KOPT-K1 (cell line): Measurements from ENCODE around the gene PRTFDC1.

Experiments used
- H3K27ac ChIP-seq: fragments of 200-600 bp; sonication (generic); 2 replicates; pipeline ENCODE4 v1.5.1; 2016; ENCODE audit warnings: antibody characterized with exemption, mild to moderate bottlenecking, low read depth, low read length; ENCODE audit not compliant: poor library complexity, severe bottlenecking
- H3K36me3 ChIP-seq: fragments of 200-600 bp; sonication (generic); 2 replicates; pipeline ENCODE4 v1.5.1; 2017; ENCODE audit warnings: antibody characterized with exemption, mild to moderate bottlenecking, low read length, moderate library complexity; ENCODE audit not compliant: insufficient read depth
- H3K9me3 ChIP-seq: fragments of 200-600 bp; sonication (generic); 2 replicates; pipeline ENCODE4 v1.5.1; 2017; ENCODE audit warnings: antibody characterized with exemption, low read length, mild to moderate bottlenecking; ENCODE audit not compliant: insufficient read depth, poor library complexity, severe bottlenecking

The PRTFDC1 gene

DNA sequence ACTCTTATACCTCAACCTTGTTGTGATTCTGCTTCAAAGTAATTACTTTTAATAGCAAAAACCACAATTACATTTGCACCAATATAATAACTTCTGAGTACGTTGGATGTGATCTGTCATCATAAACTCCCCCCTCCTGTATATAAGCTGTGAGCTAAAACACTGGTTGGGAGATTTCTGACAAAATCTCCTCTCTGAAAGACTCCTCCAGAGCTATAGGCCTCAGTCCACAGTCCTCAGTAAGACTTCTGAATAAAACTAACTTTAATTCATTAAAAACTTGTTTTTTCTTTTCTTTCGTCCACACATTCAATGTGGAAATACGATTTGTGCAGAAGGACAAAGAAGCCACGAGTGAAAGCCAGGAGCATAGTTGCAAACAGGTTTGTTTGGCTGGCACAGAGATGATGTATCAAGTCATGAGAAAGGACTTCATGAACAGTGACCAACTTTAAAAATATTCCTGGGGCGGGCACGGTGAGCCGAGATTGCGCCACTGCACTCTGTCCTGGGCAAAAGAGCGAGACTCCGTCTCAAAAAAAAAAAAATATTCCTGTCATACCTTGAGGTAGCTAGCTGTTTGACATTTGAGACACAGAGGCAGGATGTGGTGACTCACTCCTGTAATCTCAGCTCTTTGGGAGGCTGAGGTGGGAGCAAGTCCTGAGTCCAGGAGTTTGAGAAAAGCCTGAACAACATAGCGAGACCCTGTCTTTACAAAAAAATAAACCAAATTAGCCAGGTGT is 137.7 kb downstream of the PRTFDC1 start:
- H3K27ac ChIP-seq: no peak overlapping the region
- no peaks in the 10 kb centered on the region for H3K36me3 ChIP-seq
- no peaks in the 10 kb centered on the region for H3K9me3 ChIP-seq

DNA sequence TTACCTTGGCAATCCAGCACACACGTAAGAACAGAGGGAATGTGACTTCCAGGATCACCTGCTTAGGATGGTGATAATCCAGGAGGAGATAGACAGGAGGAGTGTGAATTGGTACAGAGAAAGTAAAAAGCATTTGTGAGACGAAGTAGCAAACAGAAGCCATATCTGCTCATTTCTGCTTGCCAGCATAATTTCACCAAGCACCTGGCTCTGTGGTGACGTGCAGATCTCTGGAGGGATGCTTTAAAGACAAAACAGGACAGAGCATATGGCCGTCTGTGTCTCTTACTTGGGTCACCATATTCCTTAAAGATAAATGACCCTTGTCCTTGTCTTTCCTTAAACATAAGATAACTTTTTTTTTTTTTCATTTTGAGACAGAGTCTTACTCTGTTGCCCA is 138.6 kb downstream of the PRTFDC1 start:
- H3K36me3 ChIP-seq: no peaks in the 10 kb centered on the region
- H3K9me3 ChIP-seq: no peaks in the 10 kb centered on the region
- no peak overlapping the region for H3K27ac ChIP-seq

- H3K36me3 ChIP-seq: no peaks in the 10 kb centered on the region
- no peaks in the 10 kb centered on the region for H3K9me3 ChIP-seq
- no peak overlapping the region for H3K27ac ChIP-seq
These were observed 146.1 kb downstream of the PRTFDC1 start for GRCh38 chr10:24806262-24806661.

GRCh38 chr10:24804956-24805355 is 147.4 kb downstream of the PRTFDC1 start:
- H3K27ac ChIP-seq: no peak overlapping the region
- no peaks in the 10 kb centered on the region for H3K36me3 ChIP-seq
- H3K9me3 ChIP-seq: no peaks in the 10 kb centered on the region

GRCh38 chr10:24804392-24804791 is 148.0 kb downstream of the PRTFDC1 start:
- no peaks in the 10 kb centered on the region for H3K9me3 ChIP-seq
- no peak overlapping the region for H3K27ac ChIP-seq
- no peaks in the 10 kb centered on the region for H3K36me3 ChIP-seq

DNA sequence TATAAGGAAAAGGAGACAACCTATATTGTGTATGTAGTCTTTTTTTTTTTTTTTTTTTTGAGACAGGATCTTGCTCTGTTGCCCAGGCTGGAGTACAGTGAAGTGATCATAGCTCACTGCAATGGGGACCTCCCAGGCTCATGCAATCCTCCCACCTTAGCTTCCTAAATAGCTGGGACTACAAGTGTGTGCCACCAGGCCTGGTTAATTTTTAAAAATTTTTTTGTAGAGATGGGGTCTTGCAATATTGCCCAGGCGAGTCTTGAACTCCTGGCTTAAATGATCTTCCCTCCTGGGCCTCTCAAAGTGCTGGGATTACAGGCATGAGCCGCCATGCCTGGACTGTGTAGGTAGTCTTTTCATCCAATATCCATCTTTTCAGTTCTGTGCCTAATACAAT is 150.0 kb downstream of the PRTFDC1 start:
- H3K27ac ChIP-seq: no peak overlapping the region

DNA sequence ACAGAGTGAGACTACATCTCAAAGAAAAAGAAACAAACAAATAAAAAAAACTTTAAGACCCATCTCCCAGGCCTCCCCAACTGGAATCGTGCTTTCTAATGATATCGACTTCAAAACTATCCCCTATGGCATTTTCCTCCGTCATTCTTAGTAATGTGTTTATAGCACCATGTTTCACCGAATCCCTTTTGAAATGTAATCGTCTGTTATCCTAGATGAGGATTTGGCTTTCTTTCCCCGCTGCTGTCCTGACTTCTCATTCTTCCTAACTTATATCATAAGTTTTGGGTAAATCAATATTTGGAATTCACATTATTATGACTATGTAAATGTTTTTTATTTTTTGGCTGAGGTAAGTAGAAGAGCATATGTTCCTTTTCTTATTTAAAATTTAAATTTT is 151.5 kb downstream of the PRTFDC1 start:
- Histone ChIP-seq H3K9me3 (no peaks in the 10 kb centered on the region), H3K36me3 (no peaks in the 10 kb centered on the region), H3K27ac (no peak overlapping the region)

More for the DNA sequence above, 150.0 kb downstream of the PRTFDC1 start:
- no peaks in the 10 kb centered on the region for H3K36me3 ChIP-seq
- no peaks in the 10 kb centered on the region for H3K9me3 ChIP-seq
